Body of pancreas (tissue), 4 donors: Measurements from ENCODE around the gene RAPGEF5. TPM values are rescaled to one million over a fixed set of nuclear protein-coding genes. Genes with fewer than 3 reads are reported as not detected.

Experiments
- ATAC-seq: fragments of 150-250 bp; one replicate; pipeline ENCODE4 v1.9.1; 2016
- DNase-seq, 4 donors: peaks; one replicate each; pipeline ENCODE4 v3.0.0-alpha.2; 2019
- H3K27ac ChIP-seq, 4 donors: fragments of 200-600 bp; sonication (generic); 1 replicate in 3 of 4; 2 replicates in 1 of 4; pipeline versions ENCODE4 v1.5.1 to v1.6.1; 2016 to 2019; ENCODE audit warnings: mild to moderate bottlenecking in 1 of 4, mixed read lengths in 1 of 4, moderate library complexity in 1 of 4
- H3K27me3 ChIP-seq, 2 donors: fragments of 200-600 bp; sonication (generic); one replicate each; pipeline ENCODE4 v1.6.0; 2016; ENCODE audit warnings: mild to moderate bottlenecking in 1 of 2
- H3K36me3 ChIP-seq, 2 donors: fragments of 200-600 bp; sonication (generic); replicated peaks in 1 of 2; 2 replicates each; pipeline ENCODE4 v1.5.1; 2016; ENCODE audit warnings: low read depth in 2 of 2; ENCODE audit not compliant: insufficient read depth in 1 of 2
- H3K4me1 ChIP-seq: fragments of 200-600 bp; sonication (generic); one replicate; pipeline ENCODE4 v1.6.0; 2016
- H3K4me3 ChIP-seq, 2 donors: fragments of 200-600 bp; sonication (generic); 1 replicate in 1 of 2; 2 replicates in 1 of 2; pipeline ENCODE4 v1.5.1; 2016 to 2019
- H3K9me3 ChIP-seq, 3 donors: fragments of 200-600 bp; sonication (generic); 1 replicate in 2 of 3; 2 replicates in 1 of 3; pipeline ENCODE4 v1.5.1; 2016
- CTCF ChIP-seq, 7 experiments: fragments of 450-650 bp in 4 of 7; fragments of 200-600 bp in 3 of 7; sonication (generic) in 3 of 7; IDR thresholded peaks; one replicate each; pipeline ENCODE4 v1.5.1; 2016 to 2019; ENCODE audit warnings: antibody characterized with exemption in 7 of 7
- POLR2A ChIP-seq, 3 donors: fragments of 450-650 bp; IDR thresholded peaks; one replicate each; pipeline ENCODE4 v1.6.1; 2016; ENCODE audit warnings: antibody characterized with exemption in 3 of 3, mild to moderate bottlenecking in 2 of 3
- WGBS, 2 donors: methylation state at CpG; one replicate each; pipeline ENCODE4 v1.1.5; 2017; 5-methylcytosine and 5-hydroxymethylcytosine counted together
- intact Hi-C: fragments of 100-400 bp; cut with DNase I; formaldehyde crosslinking; loops from one replicate; pipeline ENCODE4 v1.15.1; 2023
- total RNA-seq, 2 donors: library from RNA; depleted of rRNA; stranded (reverse); fragments of >200 nt; gene quantifications; one replicate each; pipeline ENCODE4 v1.1.0, GENCODE V29; 2016

The RAPGEF5 gene
- total RNA-seq, 2 donors from 2014 or later, result 68.0 to 151 TPM

- ATAC-seq (no peak), DNase-seq (no peak)
- intact Hi-C loops, result no loop called here
- Histone ChIP-seq H3K4me1 (no peaks in the 10 kb centered on the region), H3K27me3 (no peaks in the 10 kb centered on the region), H3K36me3 (no peaks in the 10 kb centered on the region), H3K27ac (no peak overlapping the region), H3K9me3 (no peaks in the 10 kb centered on the region), H3K4me3 (no peak overlapping the region)
- 88 to 91% methylated on average over 11 to 17 of the region's 22 CpGs for WGBS, 2 donors
- no peak for TF ChIP-seq CTCF (IDR thresholded peaks at IDR 0.05)
- no peak for TF ChIP-seq POLR2A (IDR thresholded peaks at IDR 0.05)
Measured at GRCh38 chr7:22090107-22090506, 266.8 kb downstream of the RAPGEF5 start.

- Histone ChIP-seq H3K9me3 (no peaks in the 10 kb centered on the region), H3K27ac (no peak overlapping the region), H3K36me3 (no peaks in the 10 kb centered on the region), H3K4me3 (no peak overlapping the region), H3K27me3 (no peaks in the 10 kb centered on the region), H3K4me1 (peaks cover 3% of the 10 kb centered on the region)
- no peak for TF ChIP-seq POLR2A (IDR thresholded peaks at IDR 0.05)
- no peak for TF ChIP-seq CTCF (IDR thresholded peaks at IDR 0.05)
- intact Hi-C loops, result no loop called here
- ATAC-seq (no peak), DNase-seq (no peak)
Measured at GRCh38 chr7:22088827-22089226, 268.1 kb downstream of the RAPGEF5 start.

- 55 to 78% methylated on average over 6 of the region's 6 CpGs for WGBS, 2 donors
- Histone ChIP-seq H3K36me3 (no peaks in the 10 kb centered on the region), H3K4me3 (no peak overlapping the region), H3K27ac (no peak overlapping the region), H3K27me3 (no peaks in the 10 kb centered on the region), H3K4me1 (peaks cover 7% of the 10 kb centered on the region), H3K9me3 (no peaks in the 10 kb centered on the region)
- ATAC-seq, result no peak
- no peak for TF ChIP-seq CTCF (IDR thresholded peaks at IDR 0.05)
- TF ChIP-seq POLR2A (IDR thresholded peaks at IDR 0.05), result no peak
- DNase-seq, result no peak
- intact Hi-C loops, result no loop called here
Measured at GRCh38 chr7:22087861-22088260, 269.1 kb downstream of the RAPGEF5 start.

- no peak for ATAC-seq
- Histone ChIP-seq H3K9me3 (no peaks in the 10 kb centered on the region), H3K27me3 (no peaks in the 10 kb centered on the region), H3K4me1 (peaks cover 13% of the 10 kb centered on the region), H3K36me3 (no peaks in the 10 kb centered on the region), H3K27ac (peak overlapping the region; percentile 80 to 90 (median 84)), H3K4me3 (peak overlapping the region; percentile 31 to 38)
- peak in 2 of 4 donors; percentile 25 for DNase-seq
- intact Hi-C loops, result no loop called here
- TF ChIP-seq POLR2A (IDR thresholded peaks at IDR 0.05), result no peak
- no peak for TF ChIP-seq CTCF (IDR thresholded peaks at IDR 0.05)
- WGBS, 2 donors, result 18 to 21% methylated on average over 10 of the region's 10 CpGs
Measured at GRCh38 chr7:22083704-22084240, 273.2 kb downstream of the RAPGEF5 start.
